Fibroblast of lung (primary cell): Measurements from ENCODE around the gene IFITM5. TPM values are rescaled to one million over a fixed set of nuclear protein-coding genes. Genes with fewer than 3 reads are reported as not detected.

ENCODE experiments used
- DNase-seq, 2 donors: peaks; one replicate each; pipeline versions ENCODE4 v3.0.0 to v3.0.0-alpha.2; 2010; ENCODE audit warnings: low read depth in 2 of 2
- H2AFZ ChIP-seq: 2 replicates; pipeline ENCODE4 v1.5.1; 2012; ENCODE audit warnings: low read length, control low read depth, inconsistent platforms
- H3K27ac ChIP-seq: 2 replicates; pipeline ENCODE4 v1.5.1; 2011; ENCODE audit warnings: low read length, control low read depth; ENCODE audit not compliant: insufficient read depth
- H3K27me3 ChIP-seq: 2 replicates; pipeline ENCODE4 v1.5.1; 2011; ENCODE audit warnings: mild to moderate bottlenecking, low read length; ENCODE audit not compliant: control insufficient read depth, insufficient read depth
- H3K36me3 ChIP-seq: 2 replicates; pipeline ENCODE4 v1.5.1; 2011; ENCODE audit warnings: low read length; ENCODE audit not compliant: control insufficient read depth, insufficient read depth
- H3K4me1 ChIP-seq: 2 replicates; pipeline ENCODE4 v1.5.1; 2011; ENCODE audit warnings: low read length; ENCODE audit not compliant: control insufficient read depth, insufficient read depth; ENCODE audit errors: extremely low read depth
- H3K4me2 ChIP-seq: 2 replicates; pipeline ENCODE4 v1.5.1; 2011; ENCODE audit warnings: low read length, control low read depth; ENCODE audit not compliant: insufficient read depth; ENCODE audit errors: extremely low read depth
- H3K4me3 ChIP-seq, 4 experiments: fragments of 200-600 bp in 1 of 4; sonication (generic) in 1 of 4; replicated peaks in 1 of 4; 2 replicates each; pipeline ENCODE4 v1.5.1; 2011 to 2016; ENCODE audit warnings: low read length in 4 of 4, low read depth in 3 of 4, mild to moderate bottlenecking in 3 of 4, control low read depth in 2 of 4, inconsistent platforms in 1 of 4, mixed read lengths in 1 of 4; ENCODE audit not compliant: insufficient read depth in 1 of 4; ENCODE audit errors: control extremely low read depth in 1 of 4
- H3K79me2 ChIP-seq: 2 replicates; pipeline ENCODE4 v1.5.1; 2012; ENCODE audit warnings: mild to moderate bottlenecking, low read length, inconsistent platforms; ENCODE audit not compliant: control insufficient read depth, insufficient read depth
- H3K9ac ChIP-seq: 2 replicates; pipeline ENCODE4 v1.5.1; 2011; ENCODE audit warnings: mild to moderate bottlenecking, low read length, control low read depth; ENCODE audit not compliant: insufficient read depth
- H3K9me3 ChIP-seq: 2 replicates; pipeline ENCODE4 v1.5.1; 2012; ENCODE audit warnings: low read depth, low read length; ENCODE audit not compliant: control insufficient read depth, insufficient read depth
- H4K20me1 ChIP-seq: 2 replicates; pipeline ENCODE4 v1.5.1; 2011; ENCODE audit warnings: low read length; ENCODE audit not compliant: control insufficient read depth, insufficient read depth; ENCODE audit errors: extremely low read depth
- CTCF ChIP-seq, 2 donors: IDR thresholded peaks in 1 of 2; conservative IDR thresholded peaks in 1 of 2; 1 replicate in 1 of 2; 2 replicates in 1 of 2; pipeline ENCODE4 v1.5.1; 2011 to 2012; ENCODE audit warnings: low read length in 2 of 2, control low read depth in 1 of 2, inconsistent platforms in 1 of 2, low read depth in 1 of 2, mild to moderate bottlenecking in 1 of 2
- EZH2 ChIP-seq: IDR thresholded peaks from 2 replicates; pipeline ENCODE4 v1.5.1; 2012; ENCODE audit warnings: low read length, control low read depth, mild to moderate bottlenecking; ENCODE audit errors: missing control alignments
- polyA plus RNA-seq, 2 donors: library from polyadenylated mRNA; depleted of rRNA in 1 of 2; stranded (reverse) in 1 of 2; unstranded in 1 of 2; fragments of >200 nt; gene quantifications; 2 replicates each; pipeline ENCODE4 v1.2.1, GENCODE V29; 2011 to 2012; ENCODE audit warnings: missing spikeins in 1 of 2
- total RNA-seq: library from RNA; depleted of rRNA; stranded (reverse); fragments of >200 nt; gene quantifications from 2 replicates; pipeline ENCODE4 v1.2.1, GENCODE V29; 2014

The IFITM5 gene
- total and polyA plus RNA-seq, 2 donors (not counting 1 experiment from before 2014, with no cell fraction given): 0.50 TPM; not detected in 1

GRCh38 chr11:313787-314553 is 14.6 kb upstream of the IFITM5 start, which contains the start of gene IFITM1:
IFITM1 (plus strand) TSS chr11:314040; CDS start chr11:314171, 131 bp downstream.
- Histone ChIP-seq H3K36me3 (no peaks in the 10 kb centered on the region), H3K4me1 (peaks cover 10% of the 10 kb centered on the region), H3K4me3 (peak within 1 kb of the TSS; percentile 45 to 79 (median 64)), H3K79me2 (peaks cover 11% of the 10 kb centered on the region), H2AFZ (no peak within 1 kb of the TSS), H3K27me3 (no peaks in the 10 kb centered on the region), H4K20me1 (no peaks in the 10 kb centered on the region), H3K4me2 (peak within 1 kb of the TSS; percentile 92), H3K9me3 (no peaks in the 10 kb centered on the region), H3K9ac (peak within 1 kb of the TSS; percentile 26), H3K27ac (peak within 1 kb of the TSS; percentile 50)
- no peak for TF ChIP-seq CTCF (conservative IDR thresholded peaks at IDR 0.05 in 1 of 2, IDR thresholded peaks at IDR 0.05 in 1 of 2; ENCODE audit: low read depth in 1 of 2, low read length in 2 of 2)
- TF ChIP-seq EZH2: no peak
- DNase-seq: peak; percentile 68 to 86

GRCh38 chr11:313304-313786 is 14.0 kb upstream of the IFITM5 start:
- H2AFZ ChIP-seq: no peak overlapping the region
- peaks cover 15% of the 10 kb centered on the region for H3K79me2 ChIP-seq
- peak overlapping the region in 1 of 4 experiments; percentile 64 for H3K4me3 ChIP-seq

More at GRCh38 chr11:313304-313786, 14.0 kb upstream of the IFITM5 start:
- peak overlapping the region; percentile 92 for H3K4me2 ChIP-seq
- no peaks in the 10 kb centered on the region for H3K27me3 ChIP-seq
- H3K4me1 ChIP-seq: peaks cover 10% of the 10 kb centered on the region
- H3K9me3 ChIP-seq: no peaks in the 10 kb centered on the region
- DNase-seq: no peak
- no peaks in the 10 kb centered on the region for H3K36me3 ChIP-seq
- H3K9ac ChIP-seq: peak overlapping the region; percentile 7
- TF ChIP-seq CTCF (conservative IDR thresholded peaks at IDR 0.05 in 1 of 2, IDR thresholded peaks at IDR 0.05 in 1 of 2; ENCODE audit: low read depth in 1 of 2, low read length in 2 of 2) (no peak), EZH2 (no peak)
- no peaks in the 10 kb centered on the region for H4K20me1 ChIP-seq
- peak overlapping the region; percentile 50 for H3K27ac ChIP-seq
